ENCODE data around the gene PCYT2. TPM values are rescaled to one million over a fixed set of nuclear protein-coding genes. Genes with fewer than 3 reads are reported as not detected.

PCYT2 gene
- total and polyA plus RNA-seq, 9 of the 15 experiments (the other 6 are each of a cell fraction or from before 2014, with no cell fraction given): 0.92 to 134 (median 82.5) TPM

- ChIA-PET CTCF (ENCODE audit: low intra/inter-chr PET ratio) (interaction anchor here (0.9 kb wide), 1 partner anchor 137 kb away, joined by 3 read pairs; no protein-coding TSS in a partner anchor), POLR2A (interaction anchor here (0.6 to 2.6 kb wide), 16 partner anchors 9 to 200 kb away, joined by 3 to 13 read pairs (median 4); partner anchors contain the start of genes MCRIP1 and P4HB)
- intact Hi-C loops (cut with micrococcal nuclease) (no loop called here), in situ Hi-C loops (cut with MboI) (no loop called here)
- Histone ChIP-seq H4K20me1 (replicated peaks; ENCODE audit: control insufficient read depth, insufficient read depth, low read length) (peaks cover 35% of the 10 kb centered on the region), H3K4me2 (ENCODE audit: insufficient read depth, low read length) (peak overlapping the region; percentile 93), H3K79me2 (ENCODE audit: control insufficient read depth, insufficient read depth, low read length) (peaks cover 46% of the 10 kb centered on the region), H3K36me3 (ENCODE audit: control insufficient read depth, insufficient read depth, low read length) (peaks cover 37% of the 10 kb centered on the region; the same call in 2 of the 3 replicates), H3K9me1 (ENCODE audit: control insufficient read depth, insufficient read depth, low read length) (no peaks in the 10 kb centered on the region), H3K27ac (ENCODE audit: extremely low read depth, low read depth, low read length) (peak overlapping the region; percentile 93), H3K9me3 (replicated peaks; ENCODE audit: control insufficient read depth, insufficient read depth, low read depth, low read length) (no peaks in the 10 kb centered on the region), H3K27me3 (ENCODE audit: control insufficient read depth in 2 of 2, insufficient read depth in 2 of 2, low read length in 2 of 2) (no peaks in the 10 kb centered on the region), H3K9ac (ENCODE audit: insufficient read depth in 1 of 2, low read depth in 2 of 2, low read length in 2 of 2) (peak overlapping the region; percentile 88 to 98), H2AFZ (ENCODE audit: low read depth, low read length) (no peak overlapping the region), H3K4me1 (replicated peaks in 1 of 2; ENCODE audit: control insufficient read depth in 2 of 2, insufficient read depth in 2 of 2, low read length in 2 of 2) (peaks cover 29 to 78% of the 10 kb centered on the region in 2 experiments), H3K4me3 (peak overlapping the region; percentile 93)
- WGBS (ENCODE audit: insufficient coverage, low coverage, missing lambda C conversion rate): under 1% methylated on average over 44 of the region's 65 CpGs
- no peak for ATAC-seq
- BruUV-seq (replicated peaks): no TSS peak
- no peak for FAIRE-seq
- DNase-seq (ENCODE audit: extremely low read depth in 1 of 4, low spot score in 3 of 4): peak; percentile 26 to 61 (median 32)
- no peak for TF ChIP-seq ZNF23 (CRISPR knock-in tag; IDR thresholded peaks at IDR 0.05)
- TF ChIP-seq ZKSCAN3 (CRISPR knock-in tag; IDR thresholded peaks at IDR 0.05): no peak
- no peak for TF ChIP-seq ZBED1 (IDR thresholded peaks at IDR 0.05)
- no peak for TF ChIP-seq EP400 (IDR thresholded peaks at IDR 0.05)
- no peak for TF ChIP-seq TCFL5 (CRISPR knock-in tag; conservative IDR thresholded peaks at IDR 0.05)
- no peak for TF ChIP-seq DEAF1 (CRISPR knock-in tag; IDR thresholded peaks at IDR 0.05)
- TF ChIP-seq ETV1 (tag; conservative IDR thresholded peaks at IDR 0.05; ENCODE audit: low read depth): 0 out of 2 replicates have a peak, but pooled peaks have one; percentile 22
- TF ChIP-seq KDM1A (IDR thresholded peaks at IDR 0.05): no peak
- TF ChIP-seq, protein P1, sequence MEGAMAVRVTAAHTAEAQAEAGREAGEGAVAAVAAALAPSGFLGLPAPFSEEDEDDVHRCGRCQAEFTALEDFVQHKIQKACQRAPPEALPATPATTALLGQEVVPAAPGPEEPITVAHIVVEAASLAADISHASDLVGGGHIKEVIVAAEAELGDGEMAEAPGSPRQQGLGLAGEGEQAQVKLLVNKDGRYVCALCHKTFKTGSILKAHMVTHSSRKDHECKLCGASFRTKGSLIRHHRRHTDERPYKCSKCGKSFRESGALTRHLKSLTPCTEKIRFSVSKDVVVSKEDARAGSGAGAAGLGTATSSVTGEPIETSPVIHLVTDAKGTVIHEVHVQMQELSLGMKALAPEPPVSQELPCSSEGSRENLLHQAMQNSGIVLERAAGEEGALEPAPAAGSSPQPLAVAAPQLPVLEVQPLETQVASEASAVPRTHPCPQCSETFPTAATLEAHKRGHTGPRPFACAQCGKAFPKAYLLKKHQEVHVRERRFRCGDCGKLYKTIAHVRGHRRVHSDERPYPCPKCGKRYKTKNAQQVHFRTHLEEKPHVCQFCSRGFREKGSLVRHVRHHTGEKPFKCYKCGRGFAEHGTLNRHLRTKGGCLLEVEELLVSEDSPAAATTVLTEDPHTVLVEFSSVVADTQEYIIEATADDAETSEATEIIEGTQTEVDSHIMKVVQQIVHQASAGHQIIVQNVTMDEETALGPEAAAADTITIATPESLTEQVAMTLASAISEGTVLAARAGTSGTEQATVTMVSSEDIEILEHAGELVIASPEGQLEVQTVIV (CRISPR knock-in tag; IDR thresholded peaks at IDR 0.05; ENCODE audit: borderline replicate concordance): no peak
- TF ChIP-seq HMG20B (CRISPR knock-in tag; IDR thresholded peaks at IDR 0.05): no peak
- TF ChIP-seq ZNF347 (CRISPR knock-in tag; IDR thresholded peaks at IDR 0.05; ENCODE audit: low read depth): no peak
- no peak for TF ChIP-seq MLLT1 (IDR thresholded peaks at IDR 0.05)
- no peak for TF ChIP-seq FOXK2 (conservative IDR thresholded peaks at IDR 0.05 in 1 of 2, IDR thresholded peaks at IDR 0.05 in 1 of 2; ENCODE audit: low read depth in 2 of 2)
- no peak for TF ChIP-seq TFAM (CRISPR knock-in tag; conservative IDR thresholded peaks at IDR 0.05)
- 0 out of 2 replicates have a peak, but pooled peaks have one; percentile 37 for TF ChIP-seq MXI1 (IDR thresholded peaks at IDR 0.05; ENCODE audit: low read depth, low read length)
- no peak for TF ChIP-seq MEF2D (tag; conservative IDR thresholded peaks at IDR 0.05; ENCODE audit: low read depth)
- TF ChIP-seq DDX20 (tag; IDR thresholded peaks at IDR 0.05; ENCODE audit: low read depth): no peak
These were observed 40.8 kb downstream of the PCYT2 start for GRCh38 chr17:81870131-81870980.
